GM18498 (cell line): Measurements from ENCODE around the gene RAB8B.
"Not testable (repeated sequence)": the region's sequence is repeated elsewhere in the genome, so short reads cannot be mapped to it uniquely, and the experiment has no call there.

ENCODE experiments used
- ATAC-seq: cut with Tn5 transposase; IDR thresholded peaks from one replicate; pipeline ENCODE4 v1.9.1; 2021; ENCODE audit warnings: mild to moderate bottlenecking, moderate library complexity; ENCODE audit not compliant: unreplicated experiment

The RAB8B gene

DNA sequence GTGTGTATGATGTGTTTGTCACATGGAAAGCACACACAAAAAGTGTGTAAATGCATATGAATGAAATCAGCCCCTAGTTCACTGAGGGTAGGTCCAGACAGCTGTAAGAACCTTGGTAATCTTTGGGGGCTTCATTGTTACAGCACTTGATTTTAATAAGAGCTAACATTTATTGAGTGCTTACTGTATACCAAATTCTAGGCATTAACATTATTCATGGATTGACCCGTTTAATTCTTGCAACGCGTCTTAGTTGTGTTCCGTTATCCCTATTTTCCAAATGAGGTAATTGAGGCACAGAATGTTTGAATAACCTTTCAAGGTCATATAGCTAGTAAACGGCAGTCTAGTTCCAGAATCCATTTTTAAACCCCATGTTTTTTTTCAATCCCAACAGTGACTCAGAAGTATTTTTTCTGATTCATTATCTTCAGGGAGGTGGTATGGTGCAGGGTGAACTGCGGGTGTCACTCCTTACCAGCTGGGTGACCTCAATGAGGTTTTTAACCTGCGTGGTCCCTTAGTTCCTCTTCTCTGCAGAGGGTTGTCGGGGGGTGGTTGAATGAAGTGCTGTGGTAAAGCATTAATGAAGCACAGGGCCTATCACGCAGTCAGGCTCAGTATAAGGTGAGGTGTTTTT, 14.2 kb downstream of the RAB8B start:
- peak; percentile 51 for ATAC-seq

DNA sequence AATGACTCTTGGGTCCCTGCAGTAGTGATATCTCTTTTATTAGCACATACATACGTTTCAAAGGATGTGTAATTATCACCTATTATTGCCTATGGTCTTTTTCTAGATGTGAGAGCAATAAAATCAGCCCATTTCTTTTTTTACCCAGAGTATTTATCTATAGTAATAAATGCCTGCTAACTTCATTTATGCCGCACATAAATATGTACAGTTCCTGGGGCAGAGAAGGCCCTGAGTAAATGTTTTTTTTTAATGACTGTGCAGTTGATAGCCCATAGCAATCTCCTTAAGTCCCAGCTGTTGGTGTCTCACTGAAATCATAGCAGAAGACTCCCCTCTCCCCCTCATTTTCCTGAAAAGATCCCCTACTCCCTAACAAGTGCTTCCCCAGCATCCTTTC, 16.7 kb downstream of the RAB8B start:
- no peak for ATAC-seq

DNA sequence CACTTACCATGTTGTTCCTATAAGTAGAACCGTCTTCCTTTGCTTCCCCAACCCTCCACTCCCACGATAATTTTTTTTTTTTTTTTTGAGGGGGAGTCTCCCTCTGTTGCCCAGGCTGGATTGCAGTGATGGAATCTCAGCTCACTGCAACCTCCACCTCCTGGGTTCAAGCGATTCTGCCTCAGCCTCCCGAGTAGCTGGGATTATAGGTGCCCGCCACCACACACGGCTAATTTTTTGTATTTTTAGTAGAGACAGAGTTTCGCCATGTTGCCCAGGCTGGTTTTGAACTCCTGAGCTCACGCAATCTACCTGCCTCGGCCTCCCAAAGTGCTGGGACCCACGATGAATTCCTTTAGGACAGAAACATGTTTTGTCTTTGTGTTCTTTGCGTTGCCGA, 19.4 kb downstream of the RAB8B start:
- not testable (repeated sequence) for ATAC-seq

DNA sequence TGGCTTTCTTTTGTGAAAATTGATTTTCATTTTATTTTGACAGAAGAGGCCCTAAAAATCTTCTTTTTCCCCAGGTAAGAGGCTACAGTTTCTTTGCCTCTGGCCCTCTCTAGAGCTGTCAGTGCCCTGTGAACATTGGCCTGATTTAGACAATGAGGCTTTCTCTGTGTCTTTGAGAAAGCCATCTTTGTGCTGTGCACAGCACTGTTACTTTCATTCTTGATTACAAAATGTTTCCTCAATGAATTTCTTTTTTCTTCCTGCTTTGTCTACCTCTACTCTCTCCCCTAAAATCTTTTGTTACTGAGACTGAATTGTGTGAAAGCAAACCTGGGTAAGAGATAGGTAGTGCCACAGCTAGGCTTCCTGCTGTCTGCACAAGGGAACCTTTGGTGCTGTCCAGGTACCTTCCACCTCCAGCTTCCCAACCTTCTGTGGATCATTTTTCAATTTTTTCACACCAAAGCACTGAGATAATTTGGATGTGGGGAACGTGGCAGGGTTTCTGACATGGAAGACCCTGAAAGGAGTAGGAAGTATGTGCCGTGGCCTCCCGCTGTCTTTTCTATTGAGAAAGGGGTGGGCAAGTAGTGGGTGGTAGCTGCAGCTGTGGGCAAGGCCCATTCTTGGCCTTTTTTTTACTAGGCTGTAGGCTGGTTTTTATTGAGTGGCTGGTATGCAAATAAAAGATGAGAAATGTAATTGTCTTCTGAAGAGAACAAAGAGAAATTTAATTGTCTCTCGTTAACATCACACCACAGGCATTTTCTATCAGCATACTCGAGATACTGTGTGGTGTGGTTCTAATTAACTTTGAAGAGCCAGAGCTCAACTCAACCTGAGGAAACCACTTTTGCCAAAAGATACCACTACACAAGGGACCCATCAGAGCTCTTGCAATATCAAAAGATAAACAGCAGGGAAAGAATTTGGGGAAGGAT, 21.0 kb downstream of the RAB8B start:
- no peak for ATAC-seq

DNA sequence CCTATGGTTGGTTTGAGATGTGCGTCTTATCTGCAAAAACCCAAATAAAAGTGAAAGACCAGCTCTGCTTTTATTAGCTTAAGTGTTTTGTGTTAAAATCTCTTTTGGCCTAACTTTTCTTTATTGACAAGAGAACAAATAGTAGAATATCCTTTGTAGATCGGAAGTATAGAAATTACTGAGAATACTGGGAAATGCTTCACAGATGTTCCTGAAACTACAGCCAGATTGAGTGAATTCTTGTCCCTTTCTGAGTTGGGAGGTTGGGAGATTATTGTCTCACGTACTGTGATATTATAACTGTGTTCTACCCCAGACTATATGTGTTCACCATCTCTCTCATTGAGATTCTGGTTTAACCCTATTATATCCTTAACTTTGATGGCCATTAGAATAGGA, 21.7 kb downstream of the RAB8B start:
- ATAC-seq: no peak

DNA sequence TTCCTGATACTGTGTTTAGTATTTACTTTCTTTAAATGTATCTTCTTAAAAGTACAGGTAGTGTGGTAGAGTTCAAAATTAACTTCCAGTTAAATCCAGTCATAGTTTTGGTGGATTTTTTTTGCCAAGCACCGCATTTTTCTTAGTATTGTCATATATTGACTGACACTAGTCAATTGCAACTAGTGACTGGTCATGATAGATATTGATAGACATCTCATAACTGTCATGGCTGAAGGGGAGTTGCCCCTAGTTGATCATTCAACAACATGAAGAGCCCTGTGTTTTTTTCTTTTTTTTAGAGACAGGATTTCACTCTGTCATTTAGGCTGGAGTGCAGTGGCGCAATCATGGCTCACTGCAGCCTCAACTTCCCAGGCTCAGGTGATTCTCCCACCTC, 22.1 kb downstream of the RAB8B start:
- ATAC-seq: no peak

DNA sequence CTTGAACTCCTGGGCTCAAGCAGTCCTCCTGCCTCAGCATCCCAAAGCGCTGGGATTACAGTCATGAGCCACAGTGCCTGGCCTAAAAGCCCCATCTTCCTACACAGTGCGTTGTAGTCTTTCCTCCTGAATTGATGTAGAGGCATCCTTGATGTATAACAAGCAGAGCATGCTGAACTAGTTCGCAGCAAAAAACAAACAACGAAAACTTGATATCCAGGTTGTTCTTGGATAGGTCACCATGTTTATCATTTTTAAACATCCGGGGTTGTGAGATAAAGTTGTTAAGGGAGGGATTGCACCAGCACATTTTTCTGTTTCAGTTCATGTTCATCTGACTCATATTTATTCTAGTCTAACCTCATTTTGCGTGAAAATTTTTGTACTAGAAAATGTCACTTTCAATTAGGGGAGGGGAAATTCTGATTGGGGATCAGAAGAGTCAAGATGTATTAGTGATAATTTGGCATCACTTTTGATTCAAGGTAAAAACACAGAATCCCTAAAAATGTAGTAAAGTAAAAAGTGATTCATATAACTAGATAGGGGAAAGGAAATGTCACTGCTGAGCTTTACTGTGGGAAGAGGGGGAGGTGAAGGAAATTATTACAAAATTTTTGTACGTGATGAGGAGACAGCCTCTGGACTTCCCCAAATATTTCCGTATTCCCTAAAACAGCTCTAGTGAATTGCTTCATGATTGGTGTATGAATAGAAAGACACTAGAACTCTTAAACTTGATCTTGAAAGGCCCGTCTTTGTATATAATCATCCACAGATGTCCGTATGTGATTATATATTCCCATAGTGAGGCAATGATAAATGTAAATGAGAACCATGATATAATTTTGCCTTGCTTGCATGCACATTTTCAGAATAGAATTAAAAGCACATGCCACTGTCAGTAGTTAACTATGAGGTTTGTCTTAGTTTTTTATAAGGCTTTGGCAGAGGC, 22.9 kb downstream of the RAB8B start:
- peak; percentile 57 for ATAC-seq

DNA sequence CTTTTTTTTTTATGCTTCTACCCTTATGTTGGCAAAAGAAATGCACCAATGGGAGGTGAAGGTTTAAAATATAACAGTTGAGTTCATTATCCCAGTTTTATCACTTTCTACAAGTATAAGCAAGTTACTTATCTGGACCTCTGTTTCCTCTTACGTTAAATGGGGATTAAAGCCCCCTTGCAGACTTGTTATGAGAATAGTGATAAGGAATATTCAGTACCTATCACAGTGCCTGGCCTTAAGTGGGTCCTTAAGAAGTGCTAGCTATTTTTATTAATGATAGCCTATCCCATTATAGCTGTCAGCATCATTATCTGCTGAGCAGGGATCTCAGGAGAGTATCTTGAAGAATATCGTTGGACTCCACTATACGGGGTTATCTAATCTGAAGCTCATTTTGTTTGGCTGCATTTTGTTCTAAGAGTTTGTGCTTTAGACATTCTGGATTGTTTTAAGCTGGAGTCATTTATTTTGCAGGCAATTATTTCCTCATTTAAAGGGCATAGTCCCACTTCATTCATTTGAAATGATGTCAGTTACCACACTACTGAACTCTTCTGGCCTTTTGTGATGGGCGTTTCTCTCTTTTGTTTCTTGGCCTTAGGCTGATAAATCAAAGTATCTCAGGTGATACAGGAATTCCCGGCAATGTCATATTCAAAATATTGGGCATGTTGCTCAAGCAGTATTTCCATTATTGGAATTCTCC, 28.8 kb downstream of the RAB8B start:
- no peak for ATAC-seq

DNA sequence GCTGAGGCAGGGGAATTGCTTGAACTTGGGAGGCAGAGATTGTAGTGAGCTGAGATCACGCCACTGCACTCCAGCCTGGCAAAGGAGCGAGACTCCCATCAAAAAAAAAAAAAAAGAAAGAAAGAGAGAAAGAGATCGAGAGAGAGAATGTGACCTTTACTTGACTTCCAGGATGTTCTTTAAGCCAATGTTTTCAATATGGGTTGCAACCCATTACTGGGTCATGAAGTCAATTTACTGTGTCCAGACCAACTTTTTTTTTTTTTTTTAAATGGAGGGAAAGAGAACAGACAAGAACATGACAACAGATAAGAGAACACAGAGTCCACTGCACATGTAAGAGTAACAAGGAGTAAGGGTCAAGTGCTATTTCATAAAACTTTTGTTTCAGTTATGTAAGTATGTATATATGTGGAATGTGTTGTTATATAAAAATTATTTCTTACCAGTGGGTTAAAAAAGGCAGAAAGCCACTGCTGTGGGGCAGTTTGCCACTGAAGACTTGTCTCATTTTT, 29.8 kb downstream of the RAB8B start:
- ATAC-seq: no peak

DNA sequence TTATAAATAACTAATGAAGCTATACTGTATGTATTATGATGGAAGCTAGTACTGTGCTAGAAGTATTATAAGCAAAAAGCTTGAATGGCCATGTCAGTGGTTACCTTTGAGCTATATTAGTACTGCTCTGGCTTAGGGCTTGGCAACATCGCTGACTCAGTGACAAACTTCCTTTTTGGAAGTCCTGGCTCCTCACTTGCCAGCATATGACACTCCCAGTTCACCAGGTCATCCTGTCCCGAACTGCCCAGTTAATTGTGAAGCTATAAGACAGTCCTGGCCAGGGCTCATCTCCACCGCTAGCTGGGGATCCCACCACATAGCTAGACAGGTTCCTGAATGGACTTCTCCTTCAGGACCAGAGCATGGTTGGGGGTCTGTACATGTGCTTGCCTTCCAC, 31.9 kb downstream of the RAB8B start:
- no peak for ATAC-seq

DNA sequence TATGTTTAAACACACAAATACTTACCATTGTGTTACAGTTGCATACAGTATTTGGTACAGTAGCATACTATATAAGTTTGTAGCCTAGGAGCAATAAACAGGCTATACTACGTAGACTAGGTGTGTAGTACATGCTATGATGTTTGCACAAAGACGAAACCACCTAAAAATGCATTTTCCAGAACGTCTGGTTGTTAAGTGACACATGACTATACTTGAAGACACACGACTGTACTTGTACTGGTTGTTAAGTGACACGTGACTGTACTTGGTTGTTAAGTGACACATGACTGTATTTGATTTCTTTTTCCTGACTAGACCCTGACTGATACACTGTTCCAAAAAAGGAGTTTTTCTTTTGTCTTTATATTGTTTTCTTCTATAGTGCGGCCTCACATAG, 34.1 kb downstream of the RAB8B start:
- ATAC-seq: no peak

DNA sequence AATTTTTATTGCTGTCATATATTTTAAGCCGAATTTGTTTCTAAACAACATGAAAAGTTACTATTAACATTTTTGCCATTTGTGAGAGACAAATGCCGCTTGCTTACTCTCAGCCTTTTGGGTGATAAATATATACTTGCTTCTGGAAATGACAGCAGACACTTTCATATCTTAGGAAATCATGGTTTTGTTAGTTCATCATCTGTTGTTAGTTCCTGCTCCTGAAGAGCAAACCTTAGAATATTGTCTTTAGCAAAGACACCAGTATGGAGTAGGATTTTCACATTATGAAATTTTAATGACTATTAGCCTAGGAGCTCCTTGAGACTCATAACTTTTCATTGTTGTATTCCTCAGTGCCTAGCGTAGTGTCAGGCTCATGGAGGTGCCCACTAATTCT, 36.0 kb downstream of the RAB8B start:
- no peak for ATAC-seq

DNA sequence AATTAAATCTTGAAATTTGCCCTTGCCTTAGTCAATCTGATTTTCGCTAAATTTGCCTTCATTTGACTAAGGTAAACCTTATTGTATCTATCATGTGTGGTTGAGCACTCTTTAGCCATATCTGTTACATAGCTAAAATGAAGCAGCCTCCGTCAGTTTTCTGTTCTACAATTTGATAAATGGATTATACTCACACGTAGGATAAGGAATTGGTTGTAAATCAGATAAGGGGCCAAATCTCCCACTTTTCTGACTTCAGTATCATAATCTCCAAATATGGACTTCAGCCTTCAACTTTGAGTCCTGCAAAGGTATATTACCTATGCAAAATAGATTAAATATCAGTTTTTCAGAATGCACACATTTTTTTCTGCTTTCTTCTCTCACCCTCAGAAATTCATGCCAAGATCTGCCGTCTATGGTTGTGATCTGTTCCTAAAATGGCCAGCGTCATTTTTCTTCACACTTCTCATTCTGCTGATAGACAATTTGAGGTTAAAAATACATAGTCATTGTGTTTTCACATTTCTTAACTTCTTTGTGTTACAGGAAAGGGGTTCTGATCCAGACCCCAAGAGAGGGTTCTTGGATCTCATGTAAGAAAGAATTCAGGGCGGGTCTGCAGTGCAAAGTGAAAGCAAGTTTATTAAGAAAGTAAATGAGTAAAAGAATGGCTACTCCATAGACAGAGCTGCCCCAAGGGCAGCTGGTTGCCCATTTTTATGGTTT, 36.9 kb downstream of the RAB8B start:
- no peak for ATAC-seq

DNA sequence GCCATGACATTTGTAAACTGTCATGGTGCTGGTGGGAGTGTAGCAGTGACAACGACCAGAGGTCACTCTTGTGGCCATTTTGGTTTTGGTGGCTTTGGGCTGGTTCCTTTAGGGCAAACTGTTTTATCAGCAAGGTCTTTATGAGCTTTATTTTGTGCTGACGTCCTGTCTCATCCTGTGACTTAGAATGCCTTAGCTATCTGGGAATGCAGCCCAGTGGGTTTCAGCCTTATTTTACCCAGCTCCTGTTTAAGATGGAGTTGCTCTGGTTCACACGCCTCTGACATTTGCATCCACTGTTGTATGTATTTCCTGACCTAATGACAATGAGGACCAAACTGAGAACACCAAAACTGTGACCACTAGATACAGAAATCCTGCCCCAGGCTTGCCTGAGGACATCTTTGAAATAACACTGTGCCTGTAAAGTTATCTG, 37.6 kb downstream of the RAB8B start:
- ATAC-seq: no peak

DNA sequence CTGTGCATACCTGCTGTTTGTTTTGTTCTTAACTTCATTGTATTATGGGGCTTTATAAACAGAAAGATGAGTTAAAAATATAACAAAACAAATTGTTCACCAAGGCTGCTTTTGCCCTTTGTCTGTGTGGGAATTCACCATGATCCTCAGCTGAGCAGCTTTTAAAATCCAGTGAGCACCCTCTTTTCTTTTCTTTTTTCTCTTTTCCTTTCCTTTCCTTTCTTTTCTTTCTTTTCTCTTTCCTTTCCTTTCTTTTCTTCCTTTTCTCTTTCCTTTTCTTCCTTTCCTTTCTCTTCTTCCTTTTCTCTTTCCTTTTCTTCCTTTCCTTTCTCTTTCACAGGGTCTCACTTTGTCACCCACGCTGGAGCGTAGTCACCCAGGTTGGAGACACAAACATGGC, 38.3 kb downstream of the RAB8B start:
- no peak for ATAC-seq

DNA sequence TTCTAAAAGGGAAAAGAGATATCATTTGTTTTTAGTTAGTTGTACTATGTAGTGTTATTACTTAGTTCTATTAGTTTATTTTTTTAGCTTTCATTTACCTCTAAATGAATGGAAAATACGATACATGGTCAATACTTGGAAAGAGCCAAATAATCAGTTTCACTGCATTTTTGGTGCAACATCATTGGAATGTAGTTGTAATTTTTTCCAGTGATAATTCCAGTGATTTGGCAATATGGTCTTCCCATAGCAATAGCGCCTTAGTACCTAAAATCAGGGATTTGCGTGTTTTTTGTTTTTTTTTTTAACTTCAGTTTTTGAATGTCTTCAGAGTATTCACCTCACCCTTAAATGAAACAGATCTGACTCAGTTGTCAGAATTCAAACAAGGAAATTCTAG, 41.8 kb downstream of the RAB8B start:
- no peak for ATAC-seq

DNA sequence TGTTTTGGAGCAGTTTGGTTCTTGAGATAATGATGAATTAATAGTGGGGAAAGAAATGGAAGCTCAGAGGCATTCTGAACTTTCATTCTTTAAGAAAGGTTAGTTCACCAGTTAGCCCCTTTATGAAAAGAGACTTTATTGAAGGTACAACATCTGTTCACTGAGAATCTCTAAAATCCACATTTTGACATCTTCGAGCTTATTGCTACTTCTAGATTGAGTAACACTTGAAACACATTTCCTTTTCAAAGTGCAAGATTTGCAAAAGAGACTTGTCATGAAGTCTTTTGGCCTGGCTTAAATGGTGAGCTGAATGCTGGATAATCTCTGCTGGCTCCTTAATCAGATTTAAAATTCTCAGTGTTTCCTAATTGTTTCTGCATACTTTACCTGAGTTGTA, 42.3 kb downstream of the RAB8B start:
- no peak for ATAC-seq

DNA sequence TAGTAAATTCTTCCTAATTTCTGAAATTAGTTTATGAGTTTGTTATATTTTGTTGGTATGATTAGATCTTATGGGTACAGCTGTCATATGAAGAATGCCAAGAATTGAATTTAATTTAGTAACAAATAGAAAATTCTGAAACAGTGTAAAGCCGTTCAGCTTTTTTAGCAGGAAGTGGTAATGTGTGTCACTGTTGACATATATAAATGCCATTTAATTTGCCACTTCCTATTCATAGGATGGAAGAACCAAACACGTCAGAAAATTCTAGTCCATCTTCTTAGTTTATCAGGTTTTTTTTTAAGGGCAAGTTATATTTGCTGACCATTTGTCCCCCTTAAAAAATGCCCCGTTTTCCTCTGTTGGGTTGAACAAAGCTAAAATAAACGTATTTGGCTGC, 43.0 kb downstream of the RAB8B start:
- ATAC-seq: no peak

DNA sequence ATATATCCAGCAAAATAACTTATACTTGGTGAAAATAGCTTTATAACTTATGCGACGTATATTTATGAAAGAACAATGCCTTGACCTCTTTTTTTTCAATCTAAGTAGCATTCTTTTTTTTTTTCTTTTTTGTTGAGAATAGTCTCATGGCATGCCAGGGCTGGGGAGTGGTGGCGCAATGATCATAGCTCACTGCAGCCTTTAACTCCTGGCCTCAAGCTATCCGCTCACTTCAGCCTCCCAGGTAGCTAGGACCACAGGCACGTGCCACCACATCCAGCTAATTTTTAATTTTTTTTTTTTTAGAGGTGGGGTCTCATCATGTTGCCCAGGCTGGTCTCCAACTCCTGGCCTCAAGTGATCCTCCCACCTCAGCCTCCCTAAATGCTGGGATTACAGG, 43.5 kb downstream of the RAB8B start:
- no peak for ATAC-seq
